Mucosa of descending colon (tissue), 3 donors: ENCODE results near the gene ERC2. TPM values are rescaled to one million over a fixed set of nuclear protein-coding genes. Genes with fewer than 3 reads are reported as not detected.

Experiments used
- ATAC-seq: fragments of 200-7000 bp; cut with Tn5 transposase; one replicate; pipeline ENCODE4 v1.9.1; 2020; ENCODE audit warnings: mild to moderate bottlenecking, moderate library complexity
- DNase-seq, 3 donors: peaks; one replicate each; pipeline ENCODE4 v3.0.0-alpha.2; 2020
- H3K36me3 ChIP-seq: fragments of 200-600 bp; one replicate; pipeline ENCODE4 v1.8.0; 2021; ENCODE audit warnings: low read depth, mild to moderate bottlenecking
- H3K4me1 ChIP-seq: fragments of 200-600 bp; one replicate; pipeline ENCODE4 v1.8.0; 2021; ENCODE audit warnings: low read depth, mild to moderate bottlenecking
- H3K4me3 ChIP-seq: fragments of 200-600 bp; one replicate; pipeline ENCODE4 v1.8.0; 2021; ENCODE audit warnings: mild to moderate bottlenecking
- H3K9me3 ChIP-seq: fragments of 200-600 bp; one replicate; pipeline ENCODE4 v1.8.0; 2021; ENCODE audit warnings: mild to moderate bottlenecking
- intact Hi-C, 2 donors: fragments of 100-400 bp; cut with DNase I in 1 of 2; cut with micrococcal nuclease in 1 of 2; formaldehyde crosslinking; loops; one replicate each; pipeline versions ENCODE4 v1.11.0 to v1.11.1; 2022; cut with DNase I, micrococcal nuclease
- total RNA-seq, 3 donors: library from RNA; stranded (reverse); fragmentation: NEBNext Ultra II Directional in 2 of 3; extraction: Animal tissue kit (Norgen Biotek cat#: 25700) in 2 of 3; gene quantifications; one replicate each; pipeline versions ENCODE4 v1.2.1 to v1.2.4, GENCODE V29; 2021 to 2023
- TF ChIP-seq, protein P1 (sequence below): fragments of 200-600 bp; IDR thresholded peaks from one replicate; pipeline ENCODE4 v1.8.0; 2022; ENCODE audit warnings: antibody characterized with exemption, mild to moderate bottlenecking
- donor health status: DM: no; HTN: no; CAD: no; lungs with moderate emphysema.
- donor health status: DM: no; HTN: no; CAD: no.
- donor health status: DM: no; HTN: yes; CAD: no.

The ERC2 gene
- total RNA-seq, 3 donors from 2014 or later = 0.06 to 1.8 (median 0.43) TPM

DNA sequence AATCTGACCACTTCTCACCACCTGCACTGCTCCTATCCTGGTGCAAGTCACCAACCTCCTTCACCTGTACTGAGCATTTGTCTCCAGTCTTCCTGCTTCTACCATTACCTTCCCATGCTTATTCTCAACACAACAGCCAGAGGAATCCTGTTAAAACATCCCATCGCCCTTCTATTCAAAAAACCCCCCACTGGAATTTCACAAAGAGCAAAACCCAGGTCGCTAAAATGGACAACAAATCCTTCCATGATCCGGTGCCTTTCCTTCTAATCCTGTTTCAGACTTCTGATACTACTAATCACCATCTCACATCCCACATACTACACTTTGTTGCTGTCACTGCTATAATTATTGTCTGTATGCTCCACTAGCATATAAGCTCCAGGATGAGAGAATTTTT lies 85.2 kb downstream of the ERC2 start:
- Histone ChIP-seq H3K36me3 (no peaks in the 10 kb centered on the region), H3K4me3 (no peak overlapping the region), H3K4me1 (no peaks in the 10 kb centered on the region), H3K9me3 (no peaks in the 10 kb centered on the region)
- intact Hi-C loops = no loop called here
- ATAC-seq = no peak
- TF ChIP-seq, protein P1, sequence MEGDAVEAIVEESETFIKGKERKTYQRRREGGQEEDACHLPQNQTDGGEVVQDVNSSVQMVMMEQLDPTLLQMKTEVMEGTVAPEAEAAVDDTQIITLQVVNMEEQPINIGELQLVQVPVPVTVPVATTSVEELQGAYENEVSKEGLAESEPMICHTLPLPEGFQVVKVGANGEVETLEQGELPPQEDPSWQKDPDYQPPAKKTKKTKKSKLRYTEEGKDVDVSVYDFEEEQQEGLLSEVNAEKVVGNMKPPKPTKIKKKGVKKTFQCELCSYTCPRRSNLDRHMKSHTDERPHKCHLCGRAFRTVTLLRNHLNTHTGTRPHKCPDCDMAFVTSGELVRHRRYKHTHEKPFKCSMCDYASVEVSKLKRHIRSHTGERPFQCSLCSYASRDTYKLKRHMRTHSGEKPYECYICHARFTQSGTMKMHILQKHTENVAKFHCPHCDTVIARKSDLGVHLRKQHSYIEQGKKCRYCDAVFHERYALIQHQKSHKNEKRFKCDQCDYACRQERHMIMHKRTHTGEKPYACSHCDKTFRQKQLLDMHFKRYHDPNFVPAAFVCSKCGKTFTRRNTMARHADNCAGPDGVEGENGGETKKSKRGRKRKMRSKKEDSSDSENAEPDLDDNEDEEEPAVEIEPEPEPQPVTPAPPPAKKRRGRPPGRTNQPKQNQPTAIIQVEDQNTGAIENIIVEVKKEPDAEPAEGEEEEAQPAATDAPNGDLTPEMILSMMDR = no peak
- no peak for DNase-seq

DNA sequence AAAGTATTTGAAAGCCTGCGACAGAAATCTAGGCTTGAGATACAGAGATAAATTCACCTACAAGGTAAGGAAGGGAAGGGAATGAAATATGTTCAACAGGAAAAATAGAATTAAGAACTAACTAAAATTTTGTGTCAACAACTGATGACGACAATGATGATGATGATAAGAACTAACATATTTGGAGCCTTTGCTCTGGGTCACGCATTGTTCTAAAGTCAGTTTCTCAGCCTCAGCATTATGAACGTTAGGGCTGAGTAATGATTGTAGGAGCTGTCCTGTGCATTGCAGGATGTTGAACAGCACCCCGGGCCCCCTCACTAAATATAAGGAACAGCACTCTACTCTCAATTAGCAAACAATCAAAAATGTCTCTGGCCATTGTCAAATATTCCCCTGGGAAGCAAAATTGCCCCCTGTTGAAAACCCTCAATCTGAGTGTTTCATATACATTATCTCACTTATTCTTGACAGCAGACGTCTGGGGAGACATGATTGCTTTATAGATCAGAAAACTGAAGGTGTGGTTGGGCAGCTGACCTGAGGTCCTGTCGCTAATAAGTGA lies 88.5 kb downstream of the ERC2 start:
- DNase-seq = no peak
- H3K4me1 ChIP-seq = no peaks in the 10 kb centered on the region

DNA sequence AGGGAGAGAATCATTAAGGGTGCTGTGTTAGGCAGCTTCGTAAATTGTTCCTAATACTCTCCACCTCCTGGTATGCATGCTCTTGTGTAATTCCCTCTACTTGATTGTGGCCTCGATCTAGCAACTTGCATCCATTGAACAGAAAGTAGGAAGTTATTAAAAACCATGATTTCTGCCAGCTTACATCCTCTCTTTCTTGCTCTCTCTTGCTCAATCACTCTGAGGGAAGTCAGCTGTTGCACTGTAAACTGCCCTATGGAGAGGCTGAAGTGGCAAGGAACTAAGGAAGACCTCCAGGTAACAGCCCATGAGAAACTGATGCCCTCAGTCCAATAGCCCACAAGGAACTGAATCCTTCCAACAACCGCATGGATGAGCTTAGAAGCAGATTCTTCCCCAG lies 92.6 kb downstream of the ERC2 start:
- Histone ChIP-seq H3K36me3 (no peaks in the 10 kb centered on the region), H3K4me1 (no peaks in the 10 kb centered on the region), H3K4me3 (no peak overlapping the region), H3K9me3 (no peaks in the 10 kb centered on the region)
- no peak for ATAC-seq
- intact Hi-C loops = no loop called here
- TF ChIP-seq, protein P1 = no peak
- DNase-seq = no peak

More for the DNA sequence above, 88.5 kb downstream of the ERC2 start:
- intact Hi-C loops = no loop called here
- no peak for ATAC-seq
- TF ChIP-seq, protein P1 = no peak
- Histone ChIP-seq H3K4me3 (no peak overlapping the region), H3K36me3 (no peaks in the 10 kb centered on the region), H3K9me3 (no peaks in the 10 kb centered on the region)

DNA sequence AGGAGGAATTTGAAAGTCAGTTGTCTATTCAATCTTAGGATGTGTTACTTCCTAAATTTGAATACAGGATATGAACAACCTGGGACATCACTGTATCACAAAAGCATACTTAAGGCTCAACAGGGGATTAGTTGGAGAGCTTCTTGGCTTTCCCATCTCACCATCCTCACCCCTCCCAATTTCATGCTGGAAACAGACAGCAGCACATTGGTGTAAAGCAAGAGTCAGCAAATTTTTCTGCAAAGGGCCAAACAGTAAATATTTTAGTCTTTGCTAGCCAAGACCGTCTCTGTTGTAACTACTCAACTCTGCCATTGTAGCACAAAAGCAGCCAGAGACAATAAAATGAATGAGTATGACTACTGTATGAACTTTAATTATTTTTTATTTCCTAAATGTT lies 94.9 kb downstream of the ERC2 start:
- H3K4me1 ChIP-seq = no peaks in the 10 kb centered on the region
- ATAC-seq = no peak
- no peak overlapping the region for H3K4me3 ChIP-seq
- intact Hi-C loops = no loop called here
- TF ChIP-seq, protein P1 = no peak
- no peaks in the 10 kb centered on the region for H3K36me3 ChIP-seq
- H3K9me3 ChIP-seq = no peaks in the 10 kb centered on the region
- DNase-seq = no peak

DNA sequence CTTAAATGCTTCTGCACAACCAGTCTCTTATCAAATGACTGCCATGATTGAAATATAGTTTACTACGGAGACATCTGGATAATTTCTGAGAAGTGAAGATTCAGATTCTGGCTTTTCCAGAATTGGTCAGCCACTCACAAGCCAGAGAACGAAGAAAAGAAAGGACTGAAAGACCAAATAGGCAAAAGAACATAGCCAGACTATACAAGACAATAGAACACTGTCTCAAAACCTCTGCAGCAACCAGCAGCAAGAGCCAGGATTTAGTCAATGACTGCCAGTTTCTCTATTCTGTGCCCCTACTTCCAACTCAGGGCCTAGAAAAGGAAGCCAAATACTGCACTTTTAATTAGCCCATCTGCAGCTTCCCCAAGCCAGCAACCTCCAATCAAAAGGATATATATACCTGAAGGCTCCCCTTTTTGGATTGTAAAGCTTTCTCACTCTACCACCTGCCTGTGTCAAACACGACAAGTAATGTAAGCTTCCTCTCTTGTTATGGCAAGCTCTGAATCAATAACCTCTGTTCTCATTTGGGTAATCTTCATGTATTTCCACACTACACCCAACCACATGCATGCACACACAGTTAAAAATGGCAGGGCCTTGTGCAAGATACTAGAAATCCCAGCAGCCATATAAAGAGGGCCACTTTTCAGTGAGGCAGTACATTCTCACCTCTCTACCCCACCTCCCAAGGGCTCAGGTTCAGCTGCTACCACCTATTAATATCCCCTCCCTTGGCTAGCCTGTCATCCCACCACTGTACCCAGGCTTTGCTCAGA lies 97.1 kb downstream of the ERC2 start:
- Histone ChIP-seq H3K9me3 (no peaks in the 10 kb centered on the region), H3K36me3 (no peaks in the 10 kb centered on the region), H3K4me1 (no peaks in the 10 kb centered on the region), H3K4me3 (no peak overlapping the region)
- DNase-seq = no peak
- ATAC-seq = no peak
- TF ChIP-seq, protein P1 = no peak
- intact Hi-C loops = no loop called here
